Parathyroid adenoma (tissue), 2 donors: ENCODE measurements around the gene CACNA1I.

ENCODE experiments used
- H2AFZ ChIP-seq: fragments of 300-600 bp; sonication (generic); one replicate; pipeline ENCODE4 v1.7.0; 2017; ENCODE audit warnings: antibody characterized with exemption, mild to moderate bottlenecking
- H3K27ac ChIP-seq: fragments of 300-600 bp; sonication (generic); one replicate; pipeline ENCODE4 v1.7.0; 2017
- H3K27me3 ChIP-seq: fragments of 300-600 bp; sonication (generic); one replicate; pipeline ENCODE4 v1.7.0; 2017; ENCODE audit warnings: low read length; ENCODE audit not compliant: control insufficient read depth, insufficient read depth
- H3K36me3 ChIP-seq: fragments of 300-600 bp; sonication (generic); one replicate; pipeline ENCODE4 v1.7.0; 2017; ENCODE audit warnings: low read length; ENCODE audit not compliant: control insufficient read depth, insufficient read depth
- H3K4me1 ChIP-seq: fragments of 300-600 bp; sonication (generic); one replicate; pipeline ENCODE4 v1.7.0; 2017; ENCODE audit warnings: control low read depth
- H3K4me2 ChIP-seq: fragments of 300-600 bp; sonication (generic); one replicate; pipeline ENCODE4 v1.7.0; 2017; ENCODE audit warnings: low read length
- H3K4me3 ChIP-seq: fragments of 300-600 bp; sonication (generic); one replicate; pipeline ENCODE4 v1.7.0; 2017; ENCODE audit warnings: low read depth, low read length
- H3K79me2 ChIP-seq: fragments of 300-600 bp; sonication (generic); one replicate; pipeline ENCODE4 v1.7.0; 2017; ENCODE audit warnings: control low read depth
- H3K9ac ChIP-seq: fragments of 300-600 bp; sonication (generic); one replicate; pipeline ENCODE4 v1.7.0; 2017; ENCODE audit warnings: mild to moderate bottlenecking
- H3K9me3 ChIP-seq: fragments of 300-600 bp; sonication (generic); one replicate; pipeline ENCODE4 v1.7.0; 2017; ENCODE audit warnings: low read length; ENCODE audit not compliant: control insufficient read depth
- TF ChIP-seq, protein P1 (sequence below): fragments of 300-600 bp; sonication (generic); IDR thresholded peaks from one replicate; pipeline ENCODE4 v1.7.0; 2017; ENCODE audit warnings: antibody characterized with exemption, mild to moderate bottlenecking
- donor health status: primary hyperparathyroidism.

Gene CACNA1I

GRCh38 chr22:39577366-39577765, 6.8 kb downstream of the CACNA1I start:
- H3K9me3 ChIP-seq: no peaks in the 10 kb centered on the region
- H3K4me3 ChIP-seq: no peak overlapping the region
- H2AFZ ChIP-seq: no peak overlapping the region
- H3K4me2 ChIP-seq: no peak overlapping the region
- H3K27me3 ChIP-seq: no peaks in the 10 kb centered on the region
- H3K36me3 ChIP-seq: no peaks in the 10 kb centered on the region
- H3K9ac ChIP-seq: no peak overlapping the region
- TF ChIP-seq, protein P1, sequence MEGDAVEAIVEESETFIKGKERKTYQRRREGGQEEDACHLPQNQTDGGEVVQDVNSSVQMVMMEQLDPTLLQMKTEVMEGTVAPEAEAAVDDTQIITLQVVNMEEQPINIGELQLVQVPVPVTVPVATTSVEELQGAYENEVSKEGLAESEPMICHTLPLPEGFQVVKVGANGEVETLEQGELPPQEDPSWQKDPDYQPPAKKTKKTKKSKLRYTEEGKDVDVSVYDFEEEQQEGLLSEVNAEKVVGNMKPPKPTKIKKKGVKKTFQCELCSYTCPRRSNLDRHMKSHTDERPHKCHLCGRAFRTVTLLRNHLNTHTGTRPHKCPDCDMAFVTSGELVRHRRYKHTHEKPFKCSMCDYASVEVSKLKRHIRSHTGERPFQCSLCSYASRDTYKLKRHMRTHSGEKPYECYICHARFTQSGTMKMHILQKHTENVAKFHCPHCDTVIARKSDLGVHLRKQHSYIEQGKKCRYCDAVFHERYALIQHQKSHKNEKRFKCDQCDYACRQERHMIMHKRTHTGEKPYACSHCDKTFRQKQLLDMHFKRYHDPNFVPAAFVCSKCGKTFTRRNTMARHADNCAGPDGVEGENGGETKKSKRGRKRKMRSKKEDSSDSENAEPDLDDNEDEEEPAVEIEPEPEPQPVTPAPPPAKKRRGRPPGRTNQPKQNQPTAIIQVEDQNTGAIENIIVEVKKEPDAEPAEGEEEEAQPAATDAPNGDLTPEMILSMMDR: no peak
- H3K4me1 ChIP-seq: no peaks in the 10 kb centered on the region
- no peak overlapping the region for H3K27ac ChIP-seq
- no peaks in the 10 kb centered on the region for H3K79me2 ChIP-seq

DNA sequence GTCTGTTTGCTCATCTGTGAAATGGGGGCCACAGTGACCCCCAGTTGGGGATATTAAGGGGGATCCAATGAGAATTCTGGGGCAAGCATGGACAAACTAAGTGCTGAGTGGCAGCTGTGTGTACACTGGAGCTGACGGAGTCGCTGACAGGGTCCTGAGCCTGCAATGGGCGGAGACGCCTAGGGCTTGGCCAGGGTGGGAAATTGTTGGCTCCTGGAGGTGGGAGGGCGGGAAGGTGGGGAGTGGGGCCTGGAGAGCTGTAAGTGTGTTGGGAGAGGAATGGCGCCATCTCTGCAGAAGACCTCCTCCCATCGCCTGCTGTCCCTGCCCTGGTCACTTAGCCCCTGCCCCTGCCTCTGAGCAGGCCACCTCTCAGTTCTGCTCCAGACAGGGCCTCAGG, 7.3 kb downstream of the CACNA1I start:
- no peaks in the 10 kb centered on the region for H3K4me1 ChIP-seq
- H3K27ac ChIP-seq: no peak overlapping the region
- no peak overlapping the region for H3K4me2 ChIP-seq
- no peaks in the 10 kb centered on the region for H3K27me3 ChIP-seq
- TF ChIP-seq, protein P1: no peak
- no peak overlapping the region for H3K9ac ChIP-seq
- H3K4me3 ChIP-seq: no peak overlapping the region
- H3K9me3 ChIP-seq: no peaks in the 10 kb centered on the region
- no peak overlapping the region for H2AFZ ChIP-seq
- H3K79me2 ChIP-seq: no peaks in the 10 kb centered on the region
- no peaks in the 10 kb centered on the region for H3K36me3 ChIP-seq

DNA sequence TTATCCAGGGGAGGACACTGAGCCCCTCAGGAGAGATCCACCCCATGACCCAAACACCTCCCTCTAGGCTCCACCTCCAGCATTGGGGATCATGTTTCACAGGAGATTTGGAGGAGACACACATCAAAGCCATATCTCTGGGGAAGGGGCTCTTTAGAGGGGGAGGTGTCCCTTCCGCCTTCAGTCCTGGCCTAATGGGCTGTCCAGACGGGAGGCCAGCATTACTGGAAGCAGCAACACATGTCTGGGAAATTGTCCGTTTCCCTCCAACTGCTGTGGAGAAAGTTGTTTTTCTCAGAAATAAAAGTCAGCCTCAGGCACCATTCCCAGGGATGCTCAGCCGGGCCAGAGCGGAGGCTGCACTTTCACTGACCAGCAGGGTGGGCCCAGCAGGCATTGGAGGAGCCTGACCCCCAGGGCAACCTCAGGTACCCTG, 9.5 kb downstream of the CACNA1I start:
- Histone ChIP-seq H3K36me3 (no peaks in the 10 kb centered on the region), H3K9me3 (no peaks in the 10 kb centered on the region), H3K79me2 (no peaks in the 10 kb centered on the region), H3K4me1 (no peaks in the 10 kb centered on the region), H3K4me2 (no peak overlapping the region), H2AFZ (no peak overlapping the region), H3K27ac (no peak overlapping the region), H3K9ac (no peak overlapping the region), H3K4me3 (no peak overlapping the region), H3K27me3 (no peaks in the 10 kb centered on the region)
- TF ChIP-seq, protein P1: no peak

- Histone ChIP-seq H2AFZ (no peak overlapping the region), H3K27ac (no peak overlapping the region)
Observed at GRCh38 chr22:39580795-39581194, 10.2 kb downstream of the CACNA1I start.

GRCh38 chr22:39581303-39581702, 10.8 kb downstream of the CACNA1I start:
- Histone ChIP-seq H3K9ac (no peak overlapping the region), H3K4me1 (no peaks in the 10 kb centered on the region), H3K4me2 (no peak overlapping the region), H3K79me2 (no peaks in the 10 kb centered on the region), H3K9me3 (no peaks in the 10 kb centered on the region), H3K27me3 (no peaks in the 10 kb centered on the region), H3K4me3 (no peak overlapping the region), H3K27ac (no peak overlapping the region), H3K36me3 (no peaks in the 10 kb centered on the region), H2AFZ (no peak overlapping the region)
- TF ChIP-seq, protein P1: no peak

More at GRCh38 chr22:39580795-39581194, 10.2 kb downstream of the CACNA1I start:
- TF ChIP-seq, protein P1: no peak
- no peaks in the 10 kb centered on the region for H3K9me3 ChIP-seq
- H3K4me1 ChIP-seq: no peaks in the 10 kb centered on the region
- no peaks in the 10 kb centered on the region for H3K27me3 ChIP-seq
- H3K9ac ChIP-seq: no peak overlapping the region
- H3K4me3 ChIP-seq: no peak overlapping the region
- H3K36me3 ChIP-seq: no peaks in the 10 kb centered on the region
- H3K4me2 ChIP-seq: no peak overlapping the region
- H3K79me2 ChIP-seq: no peaks in the 10 kb centered on the region
